A673 (cell line): ENCODE data around the gene CYSRT1. TPM values are rescaled to one million over a fixed set of nuclear protein-coding genes. Genes with fewer than 3 reads are reported as not detected.
A peak's percentile ranks its signal among the peaks of the same experiment; 100 is the strongest.

Experiments
- BruUV-seq: library from RNA; stranded (reverse); fragments of 400-500 nt; replicated peaks from 2 replicates; lab custom pipeline; 2021; lab: Mats Ljungman, UMichigan
- CTCF ChIA-PET: fragments of 300-600 bp; sonication (Branson Sonifier 250); formaldehyde crosslinking; loops from one replicate; lab custom pipeline; 2022; ENCODE audit warnings: antibody characterized with exemption; lab: Charles Lee
- POLR2A ChIA-PET: fragments of 300-600 bp; sonication (Branson Sonifier 250); formaldehyde crosslinking; loops from one replicate; lab custom pipeline; 2022; ENCODE audit warnings: antibody characterized with exemption; ENCODE audit not compliant: low non-redundant PET; lab: Charles Lee
- DNase-seq: peaks from one replicate; pipeline ENCODE4 v3.0.0-alpha.2; 2015; ENCODE audit warnings: low spot score
- H3K27ac ChIP-seq: fragments of 200-600 bp; sonication (generic); 2 replicates; pipeline ENCODE4 v1.5.1; 2016; ENCODE audit warnings: mixed run types, low read depth, mild to moderate bottlenecking, mixed read lengths, antibody characterized with exemption, low read length; ENCODE audit not compliant: poor library complexity, severe bottlenecking
- H3K27me3 ChIP-seq: fragments of 200-600 bp; sonication (generic); replicated peaks from 2 replicates; pipeline ENCODE4 v1.6.1; 2017; ENCODE audit warnings: mixed run types, low read depth, mild to moderate bottlenecking, mixed read lengths, antibody characterized with exemption, low read length; ENCODE audit not compliant: insufficient read depth, poor library complexity
- H3K36me3 ChIP-seq: fragments of 200-600 bp; sonication (generic); 2 replicates; pipeline ENCODE4 v1.6.1; 2016; ENCODE audit warnings: mixed run types, mild to moderate bottlenecking, mixed read lengths, antibody characterized with exemption, low read length; ENCODE audit not compliant: insufficient read depth, poor library complexity, severe bottlenecking
- H3K4me1 ChIP-seq: fragments of 200-600 bp; sonication (generic); 2 replicates; pipeline ENCODE4 v1.6.1; 2017; ENCODE audit warnings: mixed run types, mild to moderate bottlenecking, mixed read lengths, antibody characterized with exemption, low read length; ENCODE audit not compliant: insufficient read depth, poor library complexity, severe bottlenecking
- H3K4me3 ChIP-seq: fragments of 200-600 bp; sonication (generic); 2 replicates; pipeline ENCODE4 v1.5.1; 2016; ENCODE audit warnings: low read depth, mixed run types, mild to moderate bottlenecking, mixed read lengths, low read length; ENCODE audit not compliant: poor library complexity, severe bottlenecking
- H3K9me3 ChIP-seq: fragments of 200-600 bp; sonication (generic); 2 replicates; pipeline ENCODE4 v1.6.1; 2016; ENCODE audit warnings: mixed run types, low read depth, mild to moderate bottlenecking, mixed read lengths, antibody characterized with exemption, low read length; ENCODE audit not compliant: poor library complexity, severe bottlenecking
- CTCF ChIP-seq: fragments of 300-800, 200-600 bp; sonication (generic); conservative IDR thresholded peaks from 2 replicates; pipeline ENCODE4 v1.5.1; 2017; ENCODE audit warnings: low read depth, mild to moderate bottlenecking, antibody characterized with exemption, low read length, moderate library complexity, mixed read lengths
- EZH2 ChIP-seq: fragments of 200-600 bp; sonication (generic); IDR thresholded peaks from 2 replicates; pipeline ENCODE4 v1.6.1; 2017; ENCODE audit warnings: borderline replicate concordance, low read depth, mild to moderate bottlenecking, mixed read lengths, antibody characterized with exemption, low read length; ENCODE audit not compliant: poor library complexity, severe bottlenecking
- intact Hi-C: fragments of 100-400 bp; cut with micrococcal nuclease; formaldehyde crosslinking; loops from one replicate; pipeline ENCODE4 v1.10.0; 2022; ENCODE audit not compliant: unreplicated experiment
- total RNA-seq: library from RNA; stranded (reverse); gene quantifications from 2 replicates; pipeline ENCODE4 v1.2.3, GENCODE V29; 2021

Gene CYSRT1
- total RNA-seq, 1 experiment from 2014 or later, result 0.37 TPM

- H3K4me1 ChIP-seq, result peaks cover 9% of the 10 kb centered on the region
- no peaks in the 10 kb centered on the region for H3K9me3 ChIP-seq
- ChIA-PET POLR2A (no interaction called here), CTCF (no interaction called here)
- H3K27me3 ChIP-seq, result no peaks in the 10 kb centered on the region
- intact Hi-C loops, result no loop called here
- peaks cover 5% of the 10 kb centered on the region for H3K36me3 ChIP-seq
- no TSS peak for BruUV-seq
- TF ChIP-seq EZH2, result no peak
- no peak overlapping the region for H3K4me3 ChIP-seq
- H3K27ac ChIP-seq, result no peak overlapping the region
- no peak for DNase-seq
These were observed 6.2 kb upstream of the CYSRT1 start for GRCh38 chr9:137218754-137219271.

GRCh38 chr9:137219757-137220316, 5.1 kb upstream of the CYSRT1 start:
- Histone ChIP-seq H3K4me1 (peaks cover 9% of the 10 kb centered on the region), H3K4me3 (no peak overlapping the region), H3K27me3 (no peaks in the 10 kb centered on the region), H3K27ac (no peak overlapping the region), H3K36me3 (peaks cover 5% of the 10 kb centered on the region), H3K9me3 (no peaks in the 10 kb centered on the region)
- no TSS peak for BruUV-seq
- POLR2A ChIA-PET, result no interaction called here
- intact Hi-C loops, result loop anchor here (5.0 kb wide), 1 partner anchor 428 kb away; the partner anchor contains the start of gene TMEM141
- DNase-seq, result no peak
- CTCF ChIA-PET, result no interaction called here
- TF ChIP-seq CTCF (no peak), EZH2 (no peak)

GRCh38 chr9:137220317-137221094, 4.5 kb upstream of the CYSRT1 start:
- Histone ChIP-seq H3K36me3 (peaks cover under 1% of the 10 kb centered on the region), H3K27ac (no peak overlapping the region), H3K27me3 (no peaks in the 10 kb centered on the region), H3K4me1 (peaks cover 9% of the 10 kb centered on the region), H3K4me3 (no peak overlapping the region), H3K9me3 (no peaks in the 10 kb centered on the region)
- POLR2A ChIA-PET, result no interaction called here
- no peak for DNase-seq
- TF ChIP-seq CTCF (no peak), EZH2 (no peak)
- BruUV-seq, result TSS peak; percentile 36
- CTCF ChIA-PET, result no interaction called here
- intact Hi-C loops, result loop anchor here (5.0 kb wide), 1 partner anchor 428 kb away; the partner anchor contains the start of gene TMEM141
